ENCODE data around the gene CT55.
"Not testable (repeated sequence)": the region's sequence is repeated elsewhere in the genome, so short reads cannot be mapped to it uniquely, and the experiment has no call there.

The CT55 gene

DNA sequence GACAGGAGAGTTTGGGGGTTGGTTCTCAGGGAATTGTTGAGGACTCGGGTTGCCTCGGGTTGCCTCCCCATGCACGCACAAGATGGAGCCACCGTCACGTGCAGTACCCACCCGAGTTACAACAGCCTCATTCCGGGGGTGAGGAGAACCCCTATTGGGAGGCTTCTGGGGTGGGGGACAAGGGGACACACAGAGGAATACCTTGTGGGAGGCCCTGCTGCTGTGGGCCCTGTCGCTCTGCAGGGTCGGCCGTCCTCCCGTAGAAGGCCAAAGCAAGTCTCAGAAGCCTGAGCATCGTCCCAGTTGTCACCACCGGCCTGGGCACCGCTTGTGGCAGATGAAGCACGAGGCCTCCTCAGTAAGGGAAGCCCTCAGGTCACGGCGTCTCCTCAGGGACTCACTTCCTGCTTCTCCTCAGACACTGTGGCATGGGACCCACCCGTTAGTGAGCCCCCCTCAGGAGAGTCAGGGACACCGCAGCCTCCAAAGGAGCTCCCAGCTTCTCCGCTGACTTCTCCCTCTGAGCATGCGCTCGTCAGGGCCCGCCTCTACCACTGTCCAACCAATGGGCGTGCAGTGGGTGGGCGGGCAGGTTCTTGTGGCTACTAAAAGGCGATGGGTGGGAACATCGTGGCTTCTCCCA, at the start of gene CT55:
CT55 (minus strand) TSS at position 522 of the 643 bp plus-strand sequence; CDS start at position 295, 227 bp downstream.
- DNase-seq: no peak

DNA sequence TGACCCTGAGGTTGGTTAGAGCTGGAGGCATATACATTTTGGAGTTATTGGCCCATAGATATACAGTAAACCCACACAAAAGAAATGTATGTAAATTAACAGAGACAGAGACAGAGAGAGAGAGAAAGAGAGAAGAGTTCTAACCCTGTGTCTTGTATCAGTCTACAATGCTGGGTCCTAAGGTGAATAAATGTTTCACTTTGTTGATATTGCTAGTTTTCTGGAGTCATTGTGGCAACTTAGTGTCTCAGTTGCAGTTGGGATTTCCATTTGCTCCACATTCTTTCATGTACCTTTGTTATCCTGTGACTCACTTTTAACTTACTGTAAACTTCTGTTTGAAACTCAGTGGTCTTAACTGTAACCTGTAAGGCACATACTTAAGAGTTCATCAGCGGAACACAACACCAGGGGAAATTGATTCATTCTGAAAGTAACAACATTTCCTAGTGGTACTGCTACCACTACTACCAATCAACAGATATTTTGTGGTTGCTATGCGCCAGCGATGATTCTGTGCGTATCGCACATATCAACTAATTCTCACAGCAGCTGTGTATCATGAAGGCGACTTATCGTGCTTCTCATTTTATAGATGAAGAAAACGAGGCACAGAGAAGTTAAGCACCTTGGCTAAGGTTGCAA, 42.1 kb upstream of the CT55 start:
- DNase-seq: no peak

- not testable (repeated sequence) for DNase-seq
Measured at GRCh38 chrX:135206427-135206826, 35.2 kb upstream of the CT55 start.

DNA sequence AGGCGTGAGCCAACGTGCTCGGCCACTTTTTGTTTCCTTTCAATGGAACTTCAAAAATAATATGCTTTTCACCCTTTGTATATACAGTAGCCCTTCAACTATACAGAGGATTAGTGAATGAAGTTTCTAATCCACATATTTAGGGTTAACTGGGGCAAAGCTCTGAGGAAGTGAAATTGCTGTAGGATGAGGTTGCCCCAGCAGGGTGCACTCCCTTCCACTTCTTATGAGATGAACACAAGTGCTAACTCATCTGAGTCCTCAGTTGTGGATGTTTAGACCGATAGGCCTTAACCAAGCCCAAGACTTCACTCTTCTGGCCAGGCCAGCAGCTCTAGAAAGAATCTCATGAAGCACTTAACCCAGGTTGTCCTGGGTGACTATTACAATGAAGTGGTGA, 29.1 kb upstream of the CT55 start:
- DNase-seq: no peak

DNA sequence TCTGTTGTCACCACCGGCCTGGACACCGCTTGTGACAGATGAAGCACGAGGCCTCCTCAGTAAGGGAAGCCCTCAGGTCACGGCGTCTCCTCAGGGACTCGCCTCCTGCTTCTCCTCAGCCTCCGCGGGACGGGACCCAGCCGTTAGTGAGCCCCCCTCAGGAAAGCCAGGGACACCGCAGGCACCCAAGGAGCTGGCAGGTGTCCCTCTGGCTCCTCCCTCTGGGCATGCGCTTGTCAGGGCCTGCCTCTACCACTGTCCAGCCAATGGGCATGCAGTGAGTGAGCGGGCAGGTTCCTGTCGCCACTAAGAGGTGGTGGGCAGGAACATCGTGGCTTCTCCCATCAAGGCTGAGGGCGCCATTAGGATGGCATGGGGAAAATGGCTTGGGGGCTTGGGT, 23.5 kb upstream of the CT55 start:
- no peak for DNase-seq

GRCh38 chrX:135193740-135194139, 22.5 kb upstream of the CT55 start:
- no peak for DNase-seq

- no peak for DNase-seq
Measured at GRCh38 chrX:135191838-135192237, 20.6 kb upstream of the CT55 start.

- no peak for DNase-seq
Measured at GRCh38 chrX:135185795-135186443, 14.7 kb upstream of the CT55 start.

DNA sequence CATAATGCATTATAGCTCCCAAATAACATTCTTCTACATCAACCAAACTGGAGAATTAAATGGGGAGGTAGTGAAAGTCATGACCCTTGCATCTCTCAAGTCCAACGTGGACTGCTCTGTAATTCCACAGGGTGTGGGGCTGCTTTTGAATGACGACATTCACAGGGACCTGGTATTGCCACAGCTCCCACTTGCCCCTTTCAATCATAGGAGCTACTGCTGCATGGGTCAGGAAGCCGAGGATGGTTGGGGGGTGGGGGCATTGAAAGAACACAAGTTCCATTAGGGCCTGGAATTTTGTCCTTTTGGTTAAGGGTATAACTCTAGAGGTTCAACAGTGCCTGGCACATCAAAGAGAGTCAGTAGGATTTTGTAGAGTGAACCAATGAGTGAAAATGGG, 7.4 kb upstream of the CT55 start:
- no peak for DNase-seq

GRCh38 chrX:135170468-135170867, 730 bp downstream of the CT55 start:
- no peak for DNase-seq

- DNase-seq: not testable (repeated sequence)
Measured at GRCh38 chrX:135169534-135169933, 1.7 kb downstream of the CT55 start.

- DNase-seq: no peak
Measured at GRCh38 chrX:135168486-135168885, 2.7 kb downstream of the CT55 start.

DNA sequence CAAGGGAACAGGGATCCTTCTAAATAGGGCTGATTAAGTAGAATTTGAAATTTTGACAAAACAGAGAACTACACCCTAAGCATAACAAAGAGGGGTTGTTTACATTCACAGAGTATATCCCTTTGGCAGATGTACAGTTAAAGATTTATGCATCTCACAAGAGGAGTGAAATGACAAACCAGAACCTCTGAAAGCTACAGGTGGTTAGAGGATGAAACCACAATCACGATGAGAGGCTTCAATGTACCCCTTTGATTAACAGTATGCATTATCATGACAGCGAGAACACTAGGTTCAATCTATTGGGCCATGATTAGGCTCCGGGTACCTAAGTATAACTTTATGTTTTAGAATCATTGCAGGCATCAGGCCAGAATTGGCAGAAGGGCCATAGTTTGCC, 16.5 kb downstream of the CT55 start:
- not testable (repeated sequence) for DNase-seq

GRCh38 chrX:135126145-135126544, 45.1 kb downstream of the CT55 start:
- not testable (repeated sequence) for DNase-seq

- not testable (repeated sequence) for DNase-seq
Measured at GRCh38 chrX:135120056-135120576, 51.1 kb downstream of the CT55 start, which contains the start of gene ETDB. ETDB (minus strand) TSS chrX:135120526; CDS start chrX:135119261, 1,265 bp downstream.

DNA sequence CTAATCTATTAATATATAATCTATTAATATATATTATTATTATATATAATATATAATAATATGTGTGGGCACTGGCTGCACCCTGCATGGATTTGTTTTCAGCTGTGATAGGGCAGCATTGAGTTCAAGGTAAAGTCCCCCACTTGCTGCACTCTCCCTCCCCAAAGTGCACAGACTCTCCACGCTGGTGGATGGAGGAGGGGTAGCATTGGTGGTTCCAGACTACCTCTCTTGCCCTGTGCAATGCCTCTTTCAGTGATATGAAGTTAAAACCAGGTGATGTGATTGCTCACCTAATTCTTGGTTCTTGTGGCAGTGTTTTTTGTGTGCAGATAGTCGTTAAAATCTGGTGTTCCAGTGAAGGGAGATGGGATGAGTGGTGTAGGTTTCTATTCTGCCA, 55.1 kb downstream of the CT55 start:
- not testable (repeated sequence) for DNase-seq

DNA sequence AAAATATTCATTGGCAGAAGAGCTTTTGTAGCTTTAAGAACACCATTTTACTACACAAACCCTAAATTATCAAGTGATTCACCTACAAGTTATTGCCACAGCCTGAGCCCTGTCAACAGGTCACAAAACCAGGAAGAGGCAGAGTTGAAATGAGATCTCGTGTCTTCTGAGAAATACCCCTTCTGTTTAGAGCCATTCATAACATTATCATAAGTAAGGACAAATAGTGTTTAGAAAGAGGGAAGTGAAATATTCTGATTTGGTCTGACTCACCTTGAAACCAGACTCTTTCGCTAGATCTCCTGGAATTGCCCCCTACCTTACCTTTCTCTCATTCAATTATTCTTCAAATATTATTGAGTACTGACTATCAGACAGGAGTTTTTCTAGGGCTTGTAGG, 56.8 kb downstream of the CT55 start:
- no peak for DNase-seq

GRCh38 chrX:135112743-135113142, 58.5 kb downstream of the CT55 start:
- no peak for DNase-seq

GRCh38 chrX:135112096-135112729, 59.0 kb downstream of the CT55 start:
- no peak for DNase-seq

DNA sequence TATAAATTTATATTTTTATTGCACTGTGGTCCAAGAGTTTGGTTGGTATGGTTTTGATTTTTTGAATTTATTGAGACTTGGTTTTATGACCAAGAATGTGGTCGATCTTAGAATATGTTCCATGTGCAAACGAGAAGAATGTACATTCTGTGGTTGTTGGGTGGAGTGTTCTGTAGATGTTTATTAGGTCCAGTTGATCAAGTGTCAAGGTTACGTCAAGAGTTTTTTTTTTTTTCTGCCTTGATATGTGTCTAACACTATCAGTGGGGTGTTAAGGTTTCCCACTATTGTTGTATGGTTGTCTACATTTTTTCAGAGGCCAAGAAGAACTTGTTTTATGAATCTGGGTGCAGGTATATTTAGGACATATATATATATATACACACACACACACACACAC, 61.6 kb downstream of the CT55 start:
- DNase-seq: no peak

Measured in NCI-H2081 treated with DMSO at 0.1 percent for 48 hours (cell line).